GM15510 (cell line): ENCODE measurements around the gene GRK6.
A peak's percentile ranks its signal among the peaks of the same experiment; 100 is the strongest.

Experiments
- POLR2A ChIP-seq: IDR thresholded peaks from 3 replicates; pipeline ENCODE4 v1.6.1; 2011; ENCODE audit warnings: borderline replicate concordance; ENCODE audit not compliant: insufficient read length; ENCODE audit errors: extremely low read depth

Gene GRK6

GRCh38 chr5:177410575-177410974 lies 15.9 kb upstream of the GRK6 start:
- no peak for TF ChIP-seq POLR2A

GRCh38 chr5:177412603-177413233 lies 13.8 kb upstream of the GRK6 start:
- TF ChIP-seq POLR2A, result no peak

GRCh38 chr5:177414481-177414880 lies 12.0 kb upstream of the GRK6 start:
- no peak for TF ChIP-seq POLR2A

GRCh38 chr5:177419046-177419445 lies 7.4 kb upstream of the GRK6 start:
- TF ChIP-seq POLR2A, result no peak

- no peak for TF ChIP-seq POLR2A
Measured at GRCh38 chr5:177421062-177421798, 5.2 kb upstream of the GRK6 start.

GRCh38 chr5:177423671-177424070 lies 2.8 kb upstream of the GRK6 start:
- TF ChIP-seq POLR2A, result no peak

GRCh38 chr5:177425196-177425800 lies 1.2 kb upstream of the GRK6 start:
- no peak for TF ChIP-seq POLR2A

GRCh38 chr5:177425801-177426565 lies 493 bp upstream of the GRK6 start:
- TF ChIP-seq POLR2A, result peak; percentile 87

GRCh38 chr5:177427211-177427822 lies 841 bp downstream of the GRK6 start:
- TF ChIP-seq POLR2A, result no peak

- TF ChIP-seq POLR2A, result peak; percentile 32
Measured at GRCh38 chr5:177427919-177428573, 1.6 kb downstream of the GRK6 start.

- no peak for TF ChIP-seq POLR2A
Measured at GRCh38 chr5:177428574-177429217, 2.2 kb downstream of the GRK6 start.

GRCh38 chr5:177429248-177430040 lies 3.0 kb downstream of the GRK6 start:
- peak; percentile 27 for TF ChIP-seq POLR2A
